HG03095 (cell line): ENCODE data around the gene SLC35F1.

ENCODE experiments used
- ATAC-seq: cut with Tn5 transposase; IDR thresholded peaks from one replicate; pipeline ENCODE4 v1.9.1; 2021; ENCODE audit warnings: moderate library complexity; ENCODE audit not compliant: unreplicated experiment

Gene SLC35F1

GRCh38 chr6:118103381-118104146, 196.5 kb downstream of the SLC35F1 start:
- no peak for ATAC-seq

GRCh38 chr6:118122161-118122725, 215.2 kb downstream of the SLC35F1 start:
- ATAC-seq = no peak

- ATAC-seq = no peak
These were observed 215.7 kb downstream of the SLC35F1 start for GRCh38 chr6:118122801-118123200.

GRCh38 chr6:118123503-118124037, 216.5 kb downstream of the SLC35F1 start:
- no peak for ATAC-seq

- ATAC-seq = no peak
These were observed 217.8 kb downstream of the SLC35F1 start for GRCh38 chr6:118124851-118125250.

GRCh38 chr6:118128755-118129154, 221.7 kb downstream of the SLC35F1 start:
- no peak for ATAC-seq

- ATAC-seq = no peak
These were observed 227.1 kb downstream of the SLC35F1 start for GRCh38 chr6:118134206-118134605.

- ATAC-seq = no peak
These were observed 227.7 kb downstream of the SLC35F1 start for GRCh38 chr6:118134736-118135135.

GRCh38 chr6:118135371-118135770, 228.3 kb downstream of the SLC35F1 start:
- ATAC-seq = no peak

- no peak for ATAC-seq
These were observed 234.1 kb downstream of the SLC35F1 start for GRCh38 chr6:118141211-118141610.

GRCh38 chr6:118146584-118146983, 239.5 kb downstream of the SLC35F1 start:
- ATAC-seq = no peak

- no peak for ATAC-seq
These were observed 240.4 kb downstream of the SLC35F1 start for GRCh38 chr6:118147511-118147910.

- ATAC-seq = no peak
These were observed 241.5 kb downstream of the SLC35F1 start for GRCh38 chr6:118148561-118148960.

GRCh38 chr6:118152524-118152923, 245.5 kb downstream of the SLC35F1 start:
- ATAC-seq = no peak

- ATAC-seq = no peak
These were observed 254.3 kb downstream of the SLC35F1 start for GRCh38 chr6:118161343-118161742.

- no peak for ATAC-seq
These were observed 256.5 kb downstream of the SLC35F1 start for GRCh38 chr6:118163542-118163941.

- no peak for ATAC-seq
These were observed 258.4 kb downstream of the SLC35F1 start for GRCh38 chr6:118165500-118165899.

- no peak for ATAC-seq
These were observed 261.4 kb downstream of the SLC35F1 start for GRCh38 chr6:118168421-118168820.

- no peak for ATAC-seq
These were observed 264.8 kb downstream of the SLC35F1 start for GRCh38 chr6:118171852-118172251.

- ATAC-seq = no peak
These were observed 267.0 kb downstream of the SLC35F1 start for GRCh38 chr6:118174071-118174470.

- no peak for ATAC-seq
These were observed 270.7 kb downstream of the SLC35F1 start for GRCh38 chr6:118177720-118178119.

- ATAC-seq = no peak
These were observed 272.0 kb downstream of the SLC35F1 start for GRCh38 chr6:118179048-118179447.
